Peyer's patch (tissue), 4 donors: ENCODE measurements around the gene GCC2. TPM values are rescaled to one million over a fixed set of nuclear protein-coding genes. Genes with fewer than 3 reads are reported as not detected.

ENCODE experiments used
- DNase-seq, 3 donors: peaks; one replicate each; pipeline ENCODE4 v3.0.0-alpha.2; 2017 to 2019
- H3K27ac ChIP-seq, 4 donors: fragments of 200-600 bp; sonication (generic); one replicate each; pipeline ENCODE4 v1.5.1; 2016 to 2019
- H3K27me3 ChIP-seq, 2 donors: fragments of 200-600 bp; sonication (generic); one replicate each; pipeline ENCODE4 v1.5.1; 2019
- H3K36me3 ChIP-seq, 3 donors: fragments of 200-600 bp; sonication (generic); one replicate each; pipeline ENCODE4 v1.5.1; 2016 to 2019
- H3K4me1 ChIP-seq, 4 donors: fragments of 200-600 bp; sonication (generic); one replicate each; pipeline ENCODE4 v1.5.1; 2016 to 2019
- H3K4me3 ChIP-seq, 4 donors: fragments of 200-600 bp; sonication (generic); 1 replicate in 3 of 4; 2 replicates in 1 of 4; pipeline ENCODE4 v1.5.1; 2016 to 2019; ENCODE audit warnings: mild to moderate bottlenecking in 1 of 4
- H3K9me3 ChIP-seq, 4 donors: fragments of 200-600 bp; sonication (generic); one replicate each; pipeline ENCODE4 v1.5.1; 2016 to 2019; ENCODE audit warnings: mild to moderate bottlenecking in 1 of 4
- POLR2A ChIP-seq, 2 donors: fragments of 450-650 bp; IDR thresholded peaks; one replicate each; pipeline ENCODE4 v1.5.1; 2017; ENCODE audit warnings: antibody characterized with exemption in 2 of 2, mild to moderate bottlenecking in 2 of 2, moderate library complexity in 2 of 2
- total RNA-seq, 4 donors: library from RNA; depleted of rRNA; stranded (reverse); fragments of >200 nt; gene quantifications; one replicate each; pipeline ENCODE4 v1.1.0, GENCODE V29; 2016
- TF ChIP-seq, protein P1 (sequence below), 6 experiments: fragments of 450-650 bp in 4 of 6; fragments of 200-600 bp in 2 of 6; sonication (generic) in 1 of 6; IDR thresholded peaks; one replicate each; pipeline ENCODE4 v1.5.1; 2017 to 2019; ENCODE audit warnings: antibody characterized with exemption in 6 of 6, mild to moderate bottlenecking in 3 of 6, moderate library complexity in 1 of 6

Gene GCC2
- total RNA-seq, 4 donors from 2014 or later = 64.6 to 164 (median 95.6) TPM

DNA sequence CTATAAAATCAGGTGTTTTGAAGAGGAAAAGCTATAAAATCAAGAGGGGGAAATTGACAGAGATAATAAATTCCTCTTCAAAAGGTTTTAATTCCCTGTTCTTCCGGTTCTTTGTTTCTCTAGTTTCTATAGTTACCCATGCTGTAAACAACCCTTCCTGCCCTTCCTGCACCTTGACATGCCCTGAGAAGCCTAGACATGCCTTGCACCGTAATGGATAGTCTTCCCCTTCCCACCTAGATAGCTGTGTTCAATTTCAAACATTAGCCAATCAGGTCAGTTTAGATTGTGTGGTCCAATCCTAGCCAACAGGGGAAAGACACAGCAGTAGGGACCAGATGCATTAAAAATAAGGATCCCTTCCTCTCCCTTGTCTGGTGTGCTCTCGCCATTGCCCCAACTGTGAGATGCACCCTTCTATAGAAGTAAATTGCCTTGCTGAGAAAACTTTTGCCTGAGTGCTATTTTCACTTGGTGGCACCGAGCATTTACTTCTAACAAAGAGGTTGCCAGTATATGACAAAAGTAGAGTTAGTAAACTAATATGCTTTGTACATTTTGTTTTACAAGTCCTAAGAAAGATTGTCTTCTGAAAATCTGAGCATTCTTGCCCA, 44.1 kb upstream of the GCC2 start:
- Histone ChIP-seq H3K4me3 (no peak overlapping the region), H3K36me3 (no peaks in the 10 kb centered on the region), H3K27ac (no peak overlapping the region), H3K27me3 (no peaks in the 10 kb centered on the region), H3K4me1 (no peaks in the 10 kb centered on the region), H3K9me3 (peaks cover 0 to 9% (median 3%) of the 10 kb centered on the region in 4 donors)
- DNase-seq = no peak
- TF ChIP-seq POLR2A (IDR thresholded peaks at IDR 0.05) = no peak
- TF ChIP-seq, protein P1, sequence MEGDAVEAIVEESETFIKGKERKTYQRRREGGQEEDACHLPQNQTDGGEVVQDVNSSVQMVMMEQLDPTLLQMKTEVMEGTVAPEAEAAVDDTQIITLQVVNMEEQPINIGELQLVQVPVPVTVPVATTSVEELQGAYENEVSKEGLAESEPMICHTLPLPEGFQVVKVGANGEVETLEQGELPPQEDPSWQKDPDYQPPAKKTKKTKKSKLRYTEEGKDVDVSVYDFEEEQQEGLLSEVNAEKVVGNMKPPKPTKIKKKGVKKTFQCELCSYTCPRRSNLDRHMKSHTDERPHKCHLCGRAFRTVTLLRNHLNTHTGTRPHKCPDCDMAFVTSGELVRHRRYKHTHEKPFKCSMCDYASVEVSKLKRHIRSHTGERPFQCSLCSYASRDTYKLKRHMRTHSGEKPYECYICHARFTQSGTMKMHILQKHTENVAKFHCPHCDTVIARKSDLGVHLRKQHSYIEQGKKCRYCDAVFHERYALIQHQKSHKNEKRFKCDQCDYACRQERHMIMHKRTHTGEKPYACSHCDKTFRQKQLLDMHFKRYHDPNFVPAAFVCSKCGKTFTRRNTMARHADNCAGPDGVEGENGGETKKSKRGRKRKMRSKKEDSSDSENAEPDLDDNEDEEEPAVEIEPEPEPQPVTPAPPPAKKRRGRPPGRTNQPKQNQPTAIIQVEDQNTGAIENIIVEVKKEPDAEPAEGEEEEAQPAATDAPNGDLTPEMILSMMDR (IDR thresholded peaks at IDR 0.05) = no peak

DNA sequence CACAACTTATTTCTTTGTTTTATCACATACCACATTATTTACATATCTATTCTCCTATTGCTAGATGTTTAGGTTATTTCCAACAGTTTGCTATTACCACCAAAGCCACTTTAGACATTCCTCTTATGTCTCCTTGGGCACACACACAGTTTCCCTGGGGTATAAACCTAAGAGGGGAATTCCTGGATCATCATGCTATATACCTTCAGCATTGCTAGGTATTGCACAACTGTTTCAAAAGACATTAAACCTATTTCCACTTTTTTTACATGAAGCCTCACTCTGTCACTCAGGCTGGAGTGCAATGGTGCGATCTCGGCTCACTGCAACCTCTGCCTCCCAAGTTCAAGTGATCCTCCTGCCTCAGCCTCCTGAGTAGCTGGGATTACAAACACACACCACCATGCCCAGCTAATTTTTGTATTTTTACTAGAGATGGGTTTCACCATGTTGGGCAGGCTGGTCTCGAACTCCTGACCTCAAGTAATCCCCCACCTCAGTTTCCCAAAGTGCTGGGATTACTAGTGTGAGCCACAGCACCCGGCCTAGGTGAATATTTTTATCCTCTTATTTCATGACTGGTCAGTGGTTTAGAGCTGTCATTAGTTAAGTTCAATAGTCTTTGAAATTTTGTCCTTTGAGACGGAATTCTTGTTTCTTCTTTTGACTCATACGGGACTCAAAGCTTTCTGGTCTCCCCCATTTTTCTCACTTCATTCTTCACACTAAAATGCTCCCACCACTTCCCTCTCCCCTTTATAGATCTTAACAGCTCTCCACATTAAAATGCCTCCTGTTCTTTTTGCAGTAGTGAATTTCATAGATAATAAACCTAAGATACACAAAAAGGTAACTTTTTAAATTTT, 40.9 kb upstream of the GCC2 start:
- H3K27ac ChIP-seq = no peak overlapping the region
- no peak for DNase-seq
- H3K4me3 ChIP-seq = no peak overlapping the region
- TF ChIP-seq POLR2A (IDR thresholded peaks at IDR 0.05) = no peak
- TF ChIP-seq, protein P1 (IDR thresholded peaks at IDR 0.05) = no peak
- no peaks in the 10 kb centered on the region for H3K36me3 ChIP-seq
- H3K27me3 ChIP-seq = no peaks in the 10 kb centered on the region
- peaks cover 0 to 7% (median 0%) of the 10 kb centered on the region in 4 donors for H3K9me3 ChIP-seq
- H3K4me1 ChIP-seq = no peaks in the 10 kb centered on the region

DNA sequence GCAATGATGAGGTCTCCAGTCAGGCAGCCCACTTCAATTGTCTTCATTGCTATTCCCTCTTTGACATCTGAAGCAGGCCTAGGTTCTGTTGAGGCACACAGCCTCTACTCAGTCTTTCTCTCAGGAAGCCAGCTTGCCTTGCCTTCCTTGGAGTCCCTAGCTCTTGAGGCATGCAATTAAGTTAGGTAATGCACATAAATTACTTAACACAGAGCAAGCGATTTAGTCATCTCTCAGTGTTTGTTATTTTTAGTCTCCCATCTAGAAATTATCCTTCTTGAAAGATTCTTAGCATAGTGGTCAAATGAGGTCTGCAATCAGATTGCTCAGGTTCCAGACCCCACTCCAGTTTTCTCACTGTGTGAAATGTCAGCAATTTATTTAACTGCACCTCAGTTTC, 39.2 kb upstream of the GCC2 start:
- H3K27ac ChIP-seq = no peak overlapping the region
- TF ChIP-seq, protein P1 (IDR thresholded peaks at IDR 0.05) = no peak
- DNase-seq = no peak
- H3K9me3 ChIP-seq = peaks cover 0 to 7% (median 0%) of the 10 kb centered on the region in 4 donors
- no peaks in the 10 kb centered on the region for H3K4me1 ChIP-seq
- no peaks in the 10 kb centered on the region for H3K27me3 ChIP-seq
- H3K4me3 ChIP-seq = no peak overlapping the region
- no peaks in the 10 kb centered on the region for H3K36me3 ChIP-seq

DNA sequence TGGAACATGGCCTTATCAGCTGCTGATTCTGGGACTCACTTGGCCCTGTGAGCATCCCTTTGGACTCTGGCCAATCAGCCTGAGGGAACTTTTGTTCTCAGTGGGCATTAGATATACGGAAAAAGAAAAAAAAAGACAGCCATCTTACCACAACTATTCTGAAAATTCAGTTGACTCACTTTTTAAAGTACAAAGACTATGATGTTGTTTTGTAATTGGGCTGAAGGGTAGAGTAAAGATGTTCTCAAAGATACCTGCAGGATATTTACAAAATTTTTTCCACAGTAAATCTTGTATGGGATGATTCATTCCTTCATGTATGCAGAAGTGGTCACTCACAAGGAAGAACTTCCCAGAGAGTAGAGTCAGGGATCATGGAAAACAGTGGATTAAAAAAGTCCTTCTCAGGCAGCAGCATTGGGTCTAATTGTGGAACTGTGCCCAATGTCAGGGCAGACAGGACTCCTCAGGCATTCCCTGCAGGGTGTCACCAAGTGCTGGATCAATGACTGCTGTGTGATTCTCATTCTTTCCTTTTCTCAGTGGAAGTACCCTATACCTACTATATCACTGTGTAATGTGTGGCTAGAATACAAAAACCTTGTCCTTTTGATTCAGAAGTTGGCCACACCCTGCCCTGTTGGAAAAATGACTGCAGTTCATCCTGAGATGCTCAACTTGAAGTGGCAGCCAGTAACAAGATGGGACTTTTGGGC, 35.9 kb upstream of the GCC2 start:
- TF ChIP-seq, protein P1 (IDR thresholded peaks at IDR 0.05) = no peak
- TF ChIP-seq POLR2A (IDR thresholded peaks at IDR 0.05) = no peak
- no peak overlapping the region for H3K27ac ChIP-seq
- no peaks in the 10 kb centered on the region for H3K4me1 ChIP-seq
- no peaks in the 10 kb centered on the region for H3K36me3 ChIP-seq
- H3K4me3 ChIP-seq = no peak overlapping the region
- H3K9me3 ChIP-seq = no peaks in the 10 kb centered on the region
- no peaks in the 10 kb centered on the region for H3K27me3 ChIP-seq
- no peak for DNase-seq

DNA sequence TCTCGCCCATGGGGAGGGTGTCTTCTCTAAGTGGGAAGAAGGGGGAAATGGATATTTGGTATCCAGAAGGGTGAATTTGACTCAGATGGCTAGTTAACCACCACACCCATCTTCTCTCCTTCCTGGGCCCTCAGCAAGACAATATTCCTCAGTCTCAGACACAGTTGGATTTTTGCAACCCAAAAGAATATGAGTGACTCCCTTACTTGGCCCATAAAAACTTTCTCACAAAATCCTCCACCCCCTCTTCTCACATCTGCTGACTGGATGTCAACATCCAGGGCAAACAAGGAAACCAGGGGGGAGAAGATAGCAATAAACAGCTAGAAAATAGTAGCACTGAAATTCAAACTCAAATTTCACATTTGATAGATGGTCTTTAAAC, 35.3 kb upstream of the GCC2 start:
- TF ChIP-seq POLR2A (IDR thresholded peaks at IDR 0.05) = no peak
- TF ChIP-seq, protein P1 (IDR thresholded peaks at IDR 0.05) = no peak
- DNase-seq = no peak

More for the DNA sequence above, 35.3 kb upstream of the GCC2 start:
- H3K27me3 ChIP-seq = no peaks in the 10 kb centered on the region
- no peaks in the 10 kb centered on the region for H3K36me3 ChIP-seq
- no peak overlapping the region for H3K27ac ChIP-seq
- H3K4me3 ChIP-seq = no peak overlapping the region
- no peaks in the 10 kb centered on the region for H3K4me1 ChIP-seq
- no peaks in the 10 kb centered on the region for H3K9me3 ChIP-seq
